ENCODE data around the gene MARCHF3.
"Not testable (repeated sequence)": the region's sequence is repeated elsewhere in the genome, so short reads cannot be mapped to it uniquely, and the experiment has no call there.

Gene MARCHF3

DNA sequence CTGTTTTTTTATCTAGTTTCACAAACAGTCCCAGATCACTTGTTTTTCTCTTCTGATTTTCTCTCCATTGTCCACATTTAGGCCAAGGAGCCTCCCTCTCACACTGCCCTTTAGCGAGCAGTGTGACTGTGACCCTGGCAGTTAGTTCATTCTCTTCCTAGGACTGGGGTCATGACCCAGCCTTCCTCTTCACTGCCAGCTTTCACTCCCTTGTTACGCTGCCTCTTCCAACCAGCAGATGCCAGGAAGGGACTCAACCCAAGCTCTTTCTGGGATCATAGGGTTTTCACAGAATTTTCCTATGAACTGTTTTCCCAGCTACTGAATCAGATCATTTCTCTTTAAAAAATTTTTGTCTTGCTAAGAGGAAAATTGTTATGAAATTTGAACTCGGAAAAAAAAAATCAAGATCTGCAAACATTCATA, 182.5 kb downstream of the MARCHF3 start:
- no peak for DNase-seq (ENCODE audit: low read depth in 3 of 3)

DNA sequence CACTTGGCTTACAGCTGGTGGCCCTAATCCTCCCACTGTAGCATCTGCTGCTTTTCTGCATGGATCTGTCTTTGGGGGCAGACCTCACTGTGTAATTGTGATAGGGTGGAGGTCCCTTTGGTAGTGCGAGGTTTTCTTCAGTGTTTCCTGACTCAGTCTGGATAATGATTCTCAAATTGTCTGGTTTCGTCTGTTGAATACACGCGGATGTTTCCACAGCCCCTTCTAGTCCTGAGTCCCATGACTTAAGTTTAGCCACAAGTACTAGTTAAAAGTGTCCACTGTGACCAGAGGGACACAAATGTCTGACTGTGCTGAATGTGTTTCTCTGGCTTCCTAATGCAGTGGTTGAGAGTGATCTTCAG, 182.9 kb downstream of the MARCHF3 start:
- DNase-seq (ENCODE audit: low read depth in 3 of 3), result no peak

DNA sequence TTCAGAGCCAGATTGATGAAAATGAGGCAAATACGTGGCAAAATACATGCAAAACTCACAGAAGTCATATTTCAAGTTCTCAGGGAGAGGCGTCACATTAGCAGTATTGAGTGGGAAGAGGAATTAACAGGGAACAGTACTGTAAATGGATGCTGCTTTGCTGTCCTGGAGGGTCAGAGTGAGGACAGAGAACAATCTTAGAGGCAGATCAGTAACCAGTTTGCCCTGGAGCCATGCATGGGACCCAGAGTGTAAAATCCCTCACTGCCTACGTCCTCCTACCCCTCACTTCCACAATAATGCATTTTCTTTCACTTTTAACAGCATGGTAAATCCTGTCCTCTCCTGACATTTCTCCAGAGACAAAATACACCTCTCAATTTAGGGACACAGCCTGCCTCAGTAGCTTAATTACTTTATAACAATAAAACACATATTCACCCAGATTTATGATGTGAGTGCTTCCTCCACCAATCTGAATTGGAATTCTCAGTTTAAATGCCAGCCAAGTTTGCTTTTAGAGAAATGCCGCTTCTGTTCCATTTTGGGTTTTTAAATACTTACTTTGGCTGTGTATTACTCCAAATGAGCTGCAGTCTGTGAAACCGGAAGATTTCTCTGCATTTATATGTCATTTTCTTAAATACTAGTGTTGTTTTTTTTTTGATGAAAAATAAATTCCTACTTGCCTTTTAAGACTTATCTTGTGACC, 183.5 kb downstream of the MARCHF3 start:
- no peak for DNase-seq (ENCODE audit: low read depth in 3 of 3)

DNA sequence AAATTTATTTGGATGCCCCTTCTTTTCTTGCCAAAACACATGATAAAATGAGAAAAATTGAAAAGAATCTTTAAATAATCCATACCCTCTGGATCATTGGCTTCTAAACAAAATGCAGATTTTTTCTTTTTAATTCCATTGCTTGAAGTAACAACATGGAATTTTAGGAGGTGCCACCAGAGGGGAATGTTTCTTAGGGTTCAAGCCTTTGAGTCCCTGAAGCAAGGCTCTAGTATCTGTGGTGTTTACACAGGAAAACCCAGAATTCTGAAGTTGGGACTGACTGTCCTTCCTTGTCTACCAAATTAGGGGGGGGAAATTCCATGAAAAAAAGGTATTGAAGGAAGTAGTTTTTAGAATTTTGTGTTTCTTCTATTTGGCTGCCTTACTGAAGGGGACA, 184.0 kb downstream of the MARCHF3 start:
- no peak for DNase-seq (ENCODE audit: low read depth in 3 of 3)

DNA sequence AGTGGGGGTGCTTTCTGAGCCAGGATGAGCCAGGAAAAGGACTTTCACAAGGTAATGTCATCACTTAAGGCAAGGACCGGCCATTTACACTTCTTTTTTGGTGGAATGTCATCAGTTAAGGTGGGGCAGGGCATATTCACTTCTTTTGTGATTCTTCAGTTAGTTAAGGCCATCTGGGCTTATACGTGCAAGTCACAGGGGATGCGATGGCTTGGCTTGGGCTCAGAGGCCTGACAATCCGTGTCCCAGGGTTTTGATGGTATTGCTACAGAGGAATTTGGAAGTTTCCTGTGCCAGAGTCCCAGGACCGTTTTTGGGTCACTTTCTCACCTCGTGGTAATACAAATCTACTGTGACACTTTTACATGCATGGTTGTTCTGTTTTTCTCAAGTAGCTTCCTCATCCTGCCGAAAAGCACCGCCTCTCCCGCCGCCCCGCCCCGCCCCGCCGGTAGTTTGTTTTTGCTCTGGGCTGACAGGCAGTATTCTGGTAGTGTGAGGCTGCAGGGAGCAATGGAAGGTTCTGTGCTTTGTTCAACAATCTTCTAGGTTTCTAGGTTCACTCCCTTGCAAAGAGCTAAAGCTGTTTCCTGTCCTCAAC, 184.8 kb downstream of the MARCHF3 start:
- peak; percentile 26 to 38 (median 29) for DNase-seq (ENCODE audit: low read depth in 3 of 3)

DNA sequence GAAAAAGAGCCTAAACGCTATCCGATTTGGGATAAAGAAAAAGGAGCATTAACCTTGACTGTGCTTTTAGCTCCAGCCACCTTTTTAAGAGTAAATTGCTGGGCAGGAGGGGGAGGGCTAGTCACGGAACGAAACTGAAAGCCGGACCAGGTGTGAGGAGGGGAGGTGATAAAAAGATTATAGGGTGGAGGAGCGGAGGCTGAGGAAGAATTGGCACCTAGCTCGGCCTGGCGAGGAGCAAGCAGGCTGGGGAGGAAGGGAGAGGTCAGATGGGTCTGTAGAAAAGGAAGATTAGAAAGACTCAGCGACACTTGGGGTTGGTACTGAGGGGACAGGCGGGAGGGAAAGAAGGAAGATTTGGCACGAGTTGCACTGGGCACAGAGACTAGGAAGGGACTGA, 187.0 kb downstream of the MARCHF3 start:
- DNase-seq (ENCODE audit: low read depth in 3 of 3), result not testable (repeated sequence)

DNA sequence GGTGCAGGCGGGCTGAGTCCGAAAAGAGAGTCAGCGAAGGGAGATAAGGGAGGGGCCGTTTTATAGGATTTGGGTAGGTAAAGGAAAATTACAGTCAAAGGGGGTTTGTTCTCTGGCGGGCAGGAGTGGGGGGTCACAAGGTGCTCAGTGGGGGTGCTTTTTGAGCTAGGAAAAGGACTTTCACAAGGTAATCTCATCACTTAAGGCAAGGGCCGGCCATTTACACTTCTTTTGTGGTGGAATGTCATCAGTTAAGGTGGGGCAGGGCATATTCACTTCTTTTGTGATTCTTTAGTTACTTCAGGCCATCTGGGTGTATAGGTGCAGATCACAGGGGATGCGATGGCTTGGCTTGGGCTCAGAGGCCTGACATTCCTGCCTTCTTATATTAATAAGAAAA, 191.0 kb downstream of the MARCHF3 start:
- not testable (repeated sequence) for DNase-seq (ENCODE audit: low read depth in 3 of 3)

DNA sequence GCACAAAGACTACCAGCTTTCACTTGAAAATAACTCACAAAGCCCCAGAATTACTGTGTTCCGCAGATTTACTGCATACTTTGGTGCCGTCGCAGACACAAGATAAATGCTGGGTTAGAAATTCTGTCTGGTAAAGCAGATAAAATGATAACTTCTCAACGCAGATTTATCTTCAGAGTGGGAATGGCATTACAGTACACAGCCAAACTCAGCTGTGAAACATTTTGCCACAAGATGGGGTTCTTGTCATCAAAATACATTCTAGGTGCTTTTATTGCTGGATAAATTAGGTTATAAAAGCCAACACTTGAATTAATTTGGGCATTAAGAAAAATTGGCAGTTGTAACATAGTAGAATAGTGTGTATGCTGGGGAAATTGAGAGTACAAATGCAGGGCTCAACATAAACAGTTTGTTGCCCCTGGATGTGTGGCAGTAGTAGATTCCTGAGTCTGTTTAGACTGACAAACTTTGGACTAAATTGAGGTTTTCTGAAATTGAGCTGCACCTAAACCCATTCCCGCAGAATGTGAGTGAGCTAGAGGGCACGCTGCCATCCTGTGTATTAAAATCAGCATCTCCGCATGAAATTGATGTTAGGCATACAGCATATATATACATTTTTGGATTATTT, 192.3 kb downstream of the MARCHF3 start:
- DNase-seq (ENCODE audit: low read depth in 3 of 3), result no peak

DNA sequence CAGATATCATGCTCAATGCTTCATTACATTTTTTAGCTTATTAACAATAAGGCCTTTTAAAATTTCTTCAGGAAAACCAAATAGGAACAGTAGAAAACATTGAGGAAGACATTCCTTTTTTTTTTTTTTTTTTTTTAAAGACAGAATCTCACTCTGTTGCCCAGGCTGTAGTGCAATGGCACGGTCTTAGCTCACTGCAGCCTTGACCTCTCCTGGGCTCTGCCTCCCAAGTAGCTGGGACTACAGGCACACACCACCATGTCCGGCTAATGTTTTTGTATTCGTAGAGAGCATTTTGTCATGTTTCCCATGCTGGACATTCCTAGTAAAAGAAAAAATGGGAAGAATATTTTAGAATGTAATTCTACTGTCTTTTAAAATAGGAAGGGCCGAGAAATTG, 193.1 kb downstream of the MARCHF3 start:
- DNase-seq (ENCODE audit: low read depth in 3 of 3), result no peak

DNA sequence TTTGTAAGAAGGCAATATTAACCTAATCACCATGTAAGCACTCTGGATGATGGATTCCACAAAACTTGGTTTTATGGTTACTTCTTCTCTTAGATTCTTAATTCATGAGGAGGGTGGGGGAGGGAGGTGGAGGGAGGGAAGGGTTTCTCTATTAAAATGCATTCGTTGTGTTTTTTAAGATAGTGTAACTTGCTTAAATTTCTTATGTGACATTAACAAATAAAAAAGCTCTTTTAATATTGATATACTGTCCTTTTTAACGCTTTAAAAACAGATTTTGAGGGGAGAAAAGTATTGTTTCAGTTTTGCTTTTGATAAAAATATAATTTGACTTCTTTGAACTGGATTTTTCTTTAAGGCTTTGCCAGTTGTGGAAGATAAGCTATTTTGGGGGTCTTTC, 193.6 kb downstream of the MARCHF3 start:
- DNase-seq (ENCODE audit: low read depth in 3 of 3), result no peak

DNA sequence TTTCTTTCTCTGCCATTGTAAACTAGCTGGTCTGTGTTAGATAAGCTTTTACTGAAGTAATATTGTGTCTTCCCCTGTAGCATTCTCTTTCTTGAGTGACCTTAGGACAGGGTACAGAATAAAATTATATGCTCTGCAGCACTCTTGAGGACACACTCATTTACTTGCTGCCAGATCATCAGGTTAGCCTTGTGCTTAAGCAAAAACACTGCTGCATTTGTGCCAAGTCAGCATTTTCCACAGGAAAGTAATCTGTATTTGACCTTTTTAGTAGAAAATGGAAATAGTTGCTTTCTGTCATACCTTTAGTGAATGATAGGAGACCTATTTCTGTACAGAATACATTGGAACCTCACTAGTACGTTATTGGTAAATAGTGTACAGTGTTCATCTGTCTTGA, 199.2 kb downstream of the MARCHF3 start:
- no peak for DNase-seq (ENCODE audit: low read depth in 3 of 3)

DNA sequence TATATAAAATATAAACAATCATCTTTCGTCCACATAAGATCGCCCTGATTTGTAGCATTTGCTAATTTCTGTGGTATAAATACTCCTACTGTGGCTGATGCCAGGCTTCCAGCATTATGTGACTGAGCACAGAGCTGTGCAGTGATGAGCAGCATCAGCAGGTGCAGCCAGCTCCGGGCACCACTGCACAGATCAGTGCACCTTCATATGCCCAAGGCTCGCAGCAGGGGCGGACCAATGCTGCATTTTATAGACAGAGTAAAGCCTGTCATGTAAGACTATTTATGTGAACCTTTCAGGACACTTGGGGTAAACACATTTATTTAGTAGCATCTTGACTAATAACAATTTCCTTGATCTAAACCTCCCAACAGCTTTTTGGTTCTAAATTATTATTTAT, 200.3 kb downstream of the MARCHF3 start:
- no peak for DNase-seq (ENCODE audit: low read depth in 3 of 3)

DNA sequence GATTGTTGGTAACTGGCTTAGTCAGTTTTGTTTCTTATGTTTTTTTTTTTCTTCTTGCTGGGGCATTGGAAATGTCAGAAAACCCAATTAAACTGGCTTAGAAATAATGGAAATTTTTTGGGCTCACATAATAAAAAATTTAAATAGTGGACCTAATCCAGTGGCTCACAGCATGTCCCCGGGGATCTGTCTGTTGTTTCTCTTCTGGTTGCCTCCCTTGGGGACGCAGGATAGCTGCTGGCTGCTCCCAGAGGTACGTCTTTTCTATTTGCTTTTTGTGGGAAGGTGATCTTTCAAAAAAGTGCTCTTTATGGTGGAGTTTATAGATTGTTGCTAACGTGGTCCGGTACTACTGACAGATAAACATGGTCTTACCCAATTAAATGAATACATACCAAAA, 201.3 kb downstream of the MARCHF3 start:
- DNase-seq (ENCODE audit: low read depth in 3 of 3), result no peak

DNA sequence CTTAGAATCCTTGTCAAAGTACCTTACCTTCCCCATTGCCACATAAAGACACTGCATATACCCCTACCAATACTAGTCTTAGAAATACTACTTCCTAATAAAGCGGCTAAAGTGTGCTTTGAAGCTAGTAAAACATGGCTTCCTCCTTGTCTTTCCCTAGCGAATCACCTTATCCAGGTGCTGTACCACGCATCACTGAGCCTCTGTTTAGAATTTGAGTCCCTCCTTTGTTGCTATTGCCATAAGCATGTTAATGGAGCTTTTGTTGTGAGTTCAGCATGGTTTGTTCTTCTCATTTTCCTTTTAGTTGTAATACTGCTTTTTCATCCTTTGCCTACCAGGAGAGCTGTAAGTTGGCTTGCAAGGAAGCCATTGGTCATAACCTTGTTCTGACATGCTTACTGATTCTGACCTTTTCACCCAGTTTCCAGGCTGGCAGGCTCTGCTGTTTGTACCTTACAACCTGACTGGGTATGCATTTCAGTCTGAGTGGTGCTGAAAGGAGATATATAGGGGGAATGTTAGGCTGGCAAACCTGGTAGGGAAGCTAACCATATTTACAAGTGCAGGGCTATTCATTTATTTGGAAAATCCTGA, 203.6 kb downstream of the MARCHF3 start:
- no peak for DNase-seq (ENCODE audit: low read depth in 3 of 3)

DNA sequence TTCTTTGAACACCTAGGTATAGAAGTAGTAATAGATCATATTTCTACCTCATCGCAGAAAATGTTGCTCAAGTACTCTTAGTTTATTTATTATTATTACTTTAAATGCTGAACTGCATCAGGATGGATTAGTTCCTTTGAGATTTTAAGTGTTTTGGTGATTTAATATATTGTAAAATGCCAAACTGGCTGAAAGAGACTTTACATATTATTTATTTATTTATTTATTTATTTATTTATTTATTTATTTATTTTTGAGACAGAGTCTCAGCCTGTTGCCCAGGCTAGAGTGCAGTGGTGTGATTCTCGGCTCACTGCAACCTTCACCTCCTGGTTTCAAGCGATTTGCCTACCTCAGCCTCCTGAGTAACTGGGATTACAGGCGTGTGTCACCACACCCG, 211.1 kb downstream of the MARCHF3 start:
- no peak for DNase-seq (ENCODE audit: low read depth in 3 of 3)

DNA sequence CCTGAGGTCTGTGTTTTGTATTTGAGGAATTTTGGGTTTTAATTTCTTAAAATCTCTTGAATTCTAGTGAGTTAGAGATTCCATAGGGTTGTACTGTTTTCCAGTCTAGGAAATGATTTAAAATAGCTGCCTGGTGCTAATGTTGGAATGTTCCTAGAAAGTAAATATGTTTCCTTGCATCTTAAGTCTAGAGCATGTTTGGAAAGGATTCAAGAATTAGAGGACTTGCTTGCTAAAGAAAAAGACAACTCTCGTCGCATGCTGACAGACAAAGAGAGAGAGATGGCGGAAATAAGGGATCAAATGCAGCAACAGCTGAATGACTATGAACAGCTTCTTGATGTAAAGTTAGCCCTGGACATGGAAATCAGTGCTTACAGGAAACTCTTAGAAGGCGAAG, 211.6 kb downstream of the MARCHF3 start:
- no peak for DNase-seq (ENCODE audit: low read depth in 3 of 3)
